OCI-LY3 (cell line): ENCODE data around the gene TPP1.

Source experiments
- H2AFZ ChIP-seq: fragments of 200-600, 300-600 bp; shearing (Covaris generic); 2 replicates; pipeline ENCODE4 v1.6.0; 2014; ENCODE audit warnings: antibody characterized with exemption, low read depth, low read length
- H3K27ac ChIP-seq: fragments of 200-600, 300-600 bp; sonication (generic); 2 replicates; pipeline ENCODE4 v1.5.1; 2014; ENCODE audit warnings: mild to moderate bottlenecking, low read length, moderate library complexity, mixed read lengths
- H3K27me3 ChIP-seq: fragments of 200-600, 300-600 bp; sonication (generic); 2 replicates; pipeline ENCODE4 v1.6.1; 2014; ENCODE audit warnings: low read depth, low read length, mixed read lengths
- H3K36me3 ChIP-seq: fragments of 200-600, 300-600 bp; sonication (generic); replicated peaks from 2 replicates; pipeline ENCODE3; 2014; ENCODE audit warnings: low read depth, low read length, mixed read lengths
- H3K4me1 ChIP-seq: fragments of 300-600, 200-600 bp; sonication (generic); 2 replicates; pipeline ENCODE4 v1.6.1; 2014; ENCODE audit warnings: low read length, mixed read lengths
- H3K4me2 ChIP-seq: fragments of 200-600, 300-600 bp; sonication (generic); 2 replicates; pipeline ENCODE4 v1.6.1; 2014; ENCODE audit warnings: low read length, mixed read lengths
- H3K4me3 ChIP-seq: fragments of 300-600, 200-600 bp; sonication (generic); 2 replicates; pipeline ENCODE4 v1.5.1; 2014; ENCODE audit warnings: antibody characterized with exemption, mild to moderate bottlenecking, low read length, moderate library complexity
- H3K79me2 ChIP-seq: fragments of 300-600, 200-600 bp; shearing (Covaris generic); 2 replicates; pipeline ENCODE4 v1.6.1; 2014; ENCODE audit warnings: mild to moderate bottlenecking, low read length, mixed read lengths
- H3K9ac ChIP-seq: fragments of 300-600, 200-600 bp; shearing (Covaris generic); 2 replicates; pipeline ENCODE4 v1.6.0; 2014; ENCODE audit warnings: mild to moderate bottlenecking, low read length, moderate library complexity
- H3K9me3 ChIP-seq: fragments of 200-600, 300-600 bp; shearing (Covaris generic); 2 replicates; pipeline ENCODE4 v1.6.1; 2014; ENCODE audit warnings: low read length, mixed read lengths; ENCODE audit not compliant: insufficient read depth
- H4K20me1 ChIP-seq: fragments of 200-600, 300-600 bp; sonication (generic); 2 replicates; pipeline ENCODE4 v1.6.1; 2016; ENCODE audit warnings: low read length, mixed read lengths; ENCODE audit not compliant: insufficient read depth
- EZH2phosphoT487 ChIP-seq: fragments of 200-600 bp; shearing (Covaris generic); IDR thresholded peaks from 2 replicates; pipeline ENCODE4 v1.6.1; 2018; ENCODE audit warnings: antibody characterized with exemption, mixed run types, low read depth
- TF ChIP-seq, protein P1 (sequence below): fragments of 200-600, 300-600 bp; sonication (generic); IDR thresholded peaks from 2 replicates; pipeline ENCODE4 v1.5.1; 2014; ENCODE audit warnings: antibody characterized with exemption, low read length, low read depth

TPP1 gene

DNA sequence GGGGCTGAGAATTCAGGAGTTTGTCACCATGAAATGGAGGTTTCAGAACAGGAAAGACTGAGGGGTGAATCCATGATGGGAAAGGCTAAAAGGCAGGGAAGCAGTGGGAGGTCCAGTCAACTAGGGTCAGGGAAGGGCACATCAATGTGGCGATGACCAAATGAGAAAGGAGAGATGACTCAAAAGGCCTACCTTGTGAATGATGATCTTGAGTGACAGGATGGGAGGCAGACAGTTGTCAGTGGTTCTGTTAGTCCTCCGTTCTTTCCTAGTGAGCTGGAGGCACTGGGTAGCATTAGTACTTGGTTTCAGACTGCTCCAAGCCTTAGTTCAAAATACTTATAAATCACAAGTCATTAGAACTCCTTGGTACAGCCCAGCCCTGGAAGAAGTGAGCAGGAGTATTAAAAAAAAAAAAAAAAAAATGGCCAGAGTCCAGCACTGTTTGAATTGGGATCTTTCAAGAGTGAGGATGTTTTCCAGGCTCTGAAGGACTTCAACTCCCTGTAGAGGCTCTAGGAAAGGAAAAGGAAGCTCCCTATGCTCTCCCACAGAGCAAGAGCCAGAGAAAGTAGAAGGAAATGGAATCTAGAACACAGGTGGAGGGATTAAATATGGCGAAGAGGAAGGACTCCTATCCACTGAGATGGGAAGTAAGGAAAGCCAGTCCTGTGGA lies 44.7 kb upstream of the TPP1 start:
- Histone ChIP-seq H3K9ac (no peak overlapping the region), H3K9me3 (no peaks in the 10 kb centered on the region), H3K4me3 (no peak overlapping the region), H4K20me1 (no peaks in the 10 kb centered on the region), H3K27me3 (no peaks in the 10 kb centered on the region), H3K79me2 (no peaks in the 10 kb centered on the region), H3K36me3 (no peaks in the 10 kb centered on the region), H2AFZ (no peak overlapping the region), H3K27ac (no peak overlapping the region), H3K4me1 (peaks cover 24% of the 10 kb centered on the region), H3K4me2 (no peak overlapping the region)
- TF ChIP-seq, protein P1, sequence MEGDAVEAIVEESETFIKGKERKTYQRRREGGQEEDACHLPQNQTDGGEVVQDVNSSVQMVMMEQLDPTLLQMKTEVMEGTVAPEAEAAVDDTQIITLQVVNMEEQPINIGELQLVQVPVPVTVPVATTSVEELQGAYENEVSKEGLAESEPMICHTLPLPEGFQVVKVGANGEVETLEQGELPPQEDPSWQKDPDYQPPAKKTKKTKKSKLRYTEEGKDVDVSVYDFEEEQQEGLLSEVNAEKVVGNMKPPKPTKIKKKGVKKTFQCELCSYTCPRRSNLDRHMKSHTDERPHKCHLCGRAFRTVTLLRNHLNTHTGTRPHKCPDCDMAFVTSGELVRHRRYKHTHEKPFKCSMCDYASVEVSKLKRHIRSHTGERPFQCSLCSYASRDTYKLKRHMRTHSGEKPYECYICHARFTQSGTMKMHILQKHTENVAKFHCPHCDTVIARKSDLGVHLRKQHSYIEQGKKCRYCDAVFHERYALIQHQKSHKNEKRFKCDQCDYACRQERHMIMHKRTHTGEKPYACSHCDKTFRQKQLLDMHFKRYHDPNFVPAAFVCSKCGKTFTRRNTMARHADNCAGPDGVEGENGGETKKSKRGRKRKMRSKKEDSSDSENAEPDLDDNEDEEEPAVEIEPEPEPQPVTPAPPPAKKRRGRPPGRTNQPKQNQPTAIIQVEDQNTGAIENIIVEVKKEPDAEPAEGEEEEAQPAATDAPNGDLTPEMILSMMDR = no peak
- no peak for TF ChIP-seq EZH2phosphoT487

DNA sequence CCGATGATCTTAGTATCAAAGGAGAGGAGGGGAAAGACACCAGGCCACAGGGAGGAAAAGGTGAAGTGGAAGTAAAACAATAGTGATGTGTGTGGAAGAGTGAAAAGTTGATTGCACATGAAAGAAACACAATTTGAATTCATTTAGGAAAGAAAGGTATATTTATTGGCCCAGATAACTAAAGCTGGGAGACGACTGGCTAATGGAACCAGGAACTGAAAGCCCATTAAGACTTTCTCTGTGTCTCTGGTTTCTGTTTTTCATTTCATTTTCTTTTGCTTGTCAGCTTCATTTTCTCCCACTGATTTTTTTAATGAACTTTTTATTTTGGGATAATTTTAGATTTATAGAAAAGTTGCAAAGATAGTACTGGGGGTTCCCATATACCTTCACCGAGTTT lies 41.5 kb upstream of the TPP1 start:
- Histone ChIP-seq H3K27ac (peak overlapping the region; percentile 24; the same call in 1 of the 2 replicates), H3K79me2 (no peaks in the 10 kb centered on the region), H3K9me3 (no peaks in the 10 kb centered on the region), H3K4me2 (peak overlapping the region; percentile 58), H3K9ac (no peak overlapping the region), H2AFZ (0 out of 2 replicates have a peak overlapping the region, but pooled peaks have one; percentile 40), H3K27me3 (peaks cover 5% of the 10 kb centered on the region; the same call in 1 of the 2 replicates), H4K20me1 (no peaks in the 10 kb centered on the region), H3K36me3 (no peaks in the 10 kb centered on the region), H3K4me3 (peak overlapping the region; percentile 28; the same call in 1 of the 2 replicates), H3K4me1 (peaks cover 18% of the 10 kb centered on the region)
- TF ChIP-seq, protein P1 = no peak
- TF ChIP-seq EZH2phosphoT487 = no peak

DNA sequence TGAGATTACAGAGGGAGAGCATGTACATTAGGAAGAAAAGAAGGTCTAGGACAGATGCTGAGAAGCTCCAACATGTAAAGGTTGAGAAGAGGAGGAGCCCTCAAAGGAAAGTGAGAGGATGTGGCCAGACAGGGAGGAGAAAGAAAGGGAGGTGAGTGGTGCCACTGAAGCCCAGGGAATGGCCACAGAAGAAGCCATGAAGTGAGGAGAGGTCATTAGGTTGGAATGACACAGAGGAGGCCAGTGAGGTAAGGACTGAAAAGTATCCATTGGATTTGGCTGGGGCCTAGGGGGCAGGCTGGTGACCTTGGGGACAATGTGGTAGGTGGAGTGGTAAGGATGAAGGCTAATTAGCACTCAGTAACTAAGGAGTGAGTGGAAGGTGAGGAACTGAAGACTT lies 39.4 kb upstream of the TPP1 start:
- no peak overlapping the region for H3K9ac ChIP-seq
- peaks cover 18% of the 10 kb centered on the region for H3K4me1 ChIP-seq
- no peak overlapping the region for H3K27ac ChIP-seq
- H3K4me3 ChIP-seq = no peak overlapping the region
- no peaks in the 10 kb centered on the region for H3K79me2 ChIP-seq
- H3K36me3 ChIP-seq = no peaks in the 10 kb centered on the region
- H3K4me2 ChIP-seq = no peak overlapping the region
- H3K27me3 ChIP-seq = peaks cover 5% of the 10 kb centered on the region; the same call in 1 of the 2 replicates
- no peaks in the 10 kb centered on the region for H4K20me1 ChIP-seq
- no peak for TF ChIP-seq EZH2phosphoT487
- TF ChIP-seq, protein P1 = no peak
- no peaks in the 10 kb centered on the region for H3K9me3 ChIP-seq
- H2AFZ ChIP-seq = no peak overlapping the region

DNA sequence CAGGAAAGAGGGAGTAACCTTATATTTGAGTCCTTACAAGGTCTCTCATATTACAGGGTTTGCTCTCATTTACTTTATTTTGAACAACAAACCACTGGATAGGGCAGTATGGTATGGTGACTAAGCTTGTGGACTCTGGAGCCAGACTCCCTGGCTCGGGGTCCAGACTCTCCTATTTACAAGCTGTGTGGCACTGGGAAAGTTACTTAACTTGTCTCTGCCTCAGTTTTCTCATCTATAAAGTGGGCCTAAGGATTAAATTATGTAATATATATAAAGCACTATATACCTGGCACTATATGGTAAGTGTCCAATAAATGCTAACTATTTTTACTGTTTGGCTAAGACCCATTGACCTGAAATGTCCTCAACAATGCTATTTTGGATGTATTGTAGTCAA lies 38.1 kb upstream of the TPP1 start:
- Histone ChIP-seq H3K36me3 (no peaks in the 10 kb centered on the region), H2AFZ (no peak overlapping the region), H3K4me1 (peaks cover 18% of the 10 kb centered on the region), H3K4me2 (no peak overlapping the region), H3K9me3 (no peaks in the 10 kb centered on the region), H3K27ac (no peak overlapping the region), H3K79me2 (no peaks in the 10 kb centered on the region), H3K4me3 (no peak overlapping the region), H3K27me3 (peaks cover 10% of the 10 kb centered on the region; the same call in 1 of the 2 replicates), H3K9ac (no peak overlapping the region), H4K20me1 (no peaks in the 10 kb centered on the region)
- TF ChIP-seq, protein P1 = no peak
- no peak for TF ChIP-seq EZH2phosphoT487
